Panc1 (cell line): Measurements from ENCODE around the gene EXOC7. TPM values are rescaled to one million over a fixed set of nuclear protein-coding genes. Genes with fewer than 3 reads are reported as not detected.

Experiments used
- ATAC-seq: fragments of 200-7000 bp; cut with Tn5 transposase; 2 replicates; pipeline ENCODE4 v1.9.1; 2020; ENCODE audit warnings: mild to moderate bottlenecking, moderate library complexity
- BruUV-seq: library from RNA; stranded (reverse); fragments of 400-500 nt; replicated peaks from 2 replicates; lab custom pipeline; 2021; lab: Mats Ljungman, UMichigan
- CTCF ChIA-PET: fragments of 300-600 bp; sonication (Branson Sonifier 250); formaldehyde crosslinking; loops from one replicate; lab custom pipeline; 2022; ENCODE audit warnings: antibody characterized with exemption; lab: Charles Lee
- POLR2A ChIA-PET: fragments of 300-600 bp; sonication (Branson Sonifier 250); formaldehyde crosslinking; loops from one replicate; lab custom pipeline; 2022; ENCODE audit warnings: antibody characterized with exemption; lab: Charles Lee
- DNase-seq: peaks from one replicate; pipeline ENCODE4 v3.0.0-alpha.2; 2010; ENCODE audit warnings: low read depth, low spot score
- H3K27ac ChIP-seq: 2 replicates; pipeline ENCODE4 v1.5.1; 2011; ENCODE audit warnings: mild to moderate bottlenecking, low read length, inconsistent platforms
- H3K27me3 ChIP-seq: fragments of 200-500 bp; sonication (Bioruptor generic); 2 replicates; pipeline ENCODE4 v1.6.0; 2014; ENCODE audit warnings: low read length, inconsistent platforms; ENCODE audit not compliant: control insufficient read depth, insufficient read depth
- H3K36me3 ChIP-seq: fragments of 200-500 bp; sonication (Bioruptor generic); 2 replicates; pipeline ENCODE4 v1.5.1; 2014; ENCODE audit warnings: inconsistent platforms, mild to moderate bottlenecking, low read length, moderate library complexity; ENCODE audit not compliant: control insufficient read depth, insufficient read depth
- H3K4me1 ChIP-seq: 2 replicates; pipeline ENCODE4 v1.5.1; 2011; ENCODE audit warnings: inconsistent platforms, mild to moderate bottlenecking, low read length, moderate library complexity; ENCODE audit not compliant: control insufficient read depth, insufficient read depth
- H3K4me3 ChIP-seq, 2 experiments: 2 replicates each; pipeline ENCODE4 v1.5.1; 2011 to 2012; ENCODE audit warnings: low read depth in 2 of 2, low read length in 2 of 2, mild to moderate bottlenecking in 2 of 2, inconsistent platforms in 1 of 2, moderate library complexity in 1 of 2
- H3K9me3 ChIP-seq: fragments of 200-500 bp; sonication (Bioruptor generic); 2 replicates; pipeline ENCODE4 v1.5.1; 2014; ENCODE audit warnings: low read depth, mild to moderate bottlenecking, inconsistent platforms, low read length, moderate library complexity; ENCODE audit not compliant: control insufficient read depth, insufficient read depth
- CTCF ChIP-seq: fragments of 450-650 bp; IDR thresholded peaks from 2 replicates; pipeline ENCODE4 v1.5.1; 2017; ENCODE audit warnings: mild to moderate bottlenecking
- POLR2AphosphoS5 ChIP-seq: IDR thresholded peaks from 2 replicates; pipeline ENCODE4 v1.6.1; 2012; ENCODE audit warnings: mild to moderate bottlenecking, low read depth, low read length, moderate library complexity
- REST ChIP-seq, 2 experiments: IDR thresholded peaks; 2 replicates each; pipeline ENCODE4 v1.6.1; 2011 to 2012; ENCODE audit warnings: low read depth in 2 of 2, control low read depth in 1 of 2, low read length in 1 of 2, mild to moderate bottlenecking in 1 of 2, moderate library complexity in 1 of 2; ENCODE audit not compliant: insufficient read depth in 1 of 2
- SIN3A ChIP-seq: IDR thresholded peaks from 2 replicates; pipeline ENCODE4 v1.6.1; 2012; ENCODE audit warnings: low read depth, mild to moderate bottlenecking, low read length, moderate library complexity, borderline replicate concordance; ENCODE audit not compliant: insufficient read depth
- TCF7L2 ChIP-seq: IDR thresholded peaks from 2 replicates; pipeline ENCODE4 v1.6.1; 2011; ENCODE audit warnings: mild to moderate bottlenecking, low read depth, low read length, inconsistent platforms
- in situ Hi-C: cut with HindIII; loops from 2 replicates; pipeline ENCODE4 v1.10.0; 2016; ENCODE audit warnings: low sequenced_read_pairs, low pct_unique_long_range_greater_than_20kb
- intact Hi-C: fragments of 100-400 bp; cut with micrococcal nuclease; formaldehyde crosslinking; loops from one replicate; pipeline ENCODE4 v1.10.0; 2022; ENCODE audit not compliant: unreplicated experiment
- total RNA-seq: library from RNA; stranded (reverse); gene quantifications from one replicate; pipeline ENCODE4 v1.2.1, GENCODE V29; 2021; ENCODE audit not compliant: unreplicated experiment

EXOC7 gene
- total RNA-seq, 1 experiment from 2014 or later = 190 TPM

- BruUV-seq = TSS peak; percentile 46
- Histone ChIP-seq H3K4me3 (no peak overlapping the region), H3K9me3 (no peaks in the 10 kb centered on the region), H3K27ac (no peak overlapping the region), H3K4me1 (no peaks in the 10 kb centered on the region), H3K36me3 (peaks cover 25% of the 10 kb centered on the region), H3K27me3 (no peaks in the 10 kb centered on the region)
- POLR2A ChIA-PET = no interaction called here
- DNase-seq = no peak
- CTCF ChIA-PET = interaction anchor here (0.6 kb wide), 1 partner anchor 11 kb away, joined by 3 read pairs; no protein-coding TSS in a partner anchor
- intact Hi-C loops (no loop called here), in situ Hi-C loops (loop anchor here (25.0 kb wide), 1 partner anchor 120 kb away; the partner anchor contains the start of gene FBF1)
- TF ChIP-seq REST (IDR thresholded peaks at IDR 0.05; ENCODE audit: insufficient read depth in 1 of 2, low read depth in 2 of 2, low read length in 1 of 2) (no peak), CTCF (no peak), TCF7L2 (no peak)
- ATAC-seq = no peak
Measured at GRCh38 chr17:76056882-76057281, 46.7 kb downstream of the EXOC7 start.

- in situ Hi-C loops (loop anchor here (25.0 kb wide), 1 partner anchor 117 kb away; the partner anchor contains the start of gene FBF1), intact Hi-C loops (no loop called here)
- Histone ChIP-seq H3K36me3 (peaks cover 15% of the 10 kb centered on the region), H3K27me3 (no peaks in the 10 kb centered on the region), H3K4me3 (no peak overlapping the region), H3K27ac (no peak overlapping the region), H3K4me1 (no peaks in the 10 kb centered on the region), H3K9me3 (no peaks in the 10 kb centered on the region)
- no peak for TF ChIP-seq TCF7L2
- no peak for ATAC-seq
- CTCF ChIA-PET = no interaction called here
- POLR2A ChIA-PET = no interaction called here
- no peak for DNase-seq
- BruUV-seq = no TSS peak
Measured at GRCh38 chr17:76054112-76054476, 49.5 kb downstream of the EXOC7 start.

- no peak overlapping the region for H3K4me3 ChIP-seq
- intact Hi-C loops (no loop called here), in situ Hi-C loops (loop anchor here (25.0 kb wide), 1 partner anchor 116 kb away; the partner anchor contains the start of gene FBF1)
- DNase-seq = no peak
- H3K36me3 ChIP-seq = peaks cover 16% of the 10 kb centered on the region
- TF ChIP-seq REST (IDR thresholded peaks at IDR 0.05; ENCODE audit: insufficient read depth in 1 of 2, low read depth in 2 of 2, low read length in 1 of 2) (no peak), CTCF (no peak), POLR2AphosphoS5 (no peak), SIN3A (no peak), TCF7L2 (no peak)
- ChIA-PET CTCF (interaction anchor here (0.9 kb wide), 1 partner anchor 226 kb away, joined by 4 read pairs; no protein-coding TSS in a partner anchor), POLR2A (no interaction called here)
- H3K4me1 ChIP-seq = no peaks in the 10 kb centered on the region
- no peak overlapping the region for H3K27ac ChIP-seq
- TSS peak; percentile 25 for BruUV-seq
- no peaks in the 10 kb centered on the region for H3K27me3 ChIP-seq
- ATAC-seq = no peak
- H3K9me3 ChIP-seq = no peaks in the 10 kb centered on the region
Measured at GRCh38 chr17:76053246-76054111, 50.1 kb downstream of the EXOC7 start.
